Uterus (tissue), 4 donors: ENCODE results near the gene C1orf21. TPM values are rescaled to one million over a fixed set of nuclear protein-coding genes. Genes with fewer than 3 reads are reported as not detected.
"Not testable (repeated sequence)": the region's sequence is repeated elsewhere in the genome, so short reads cannot be mapped to it uniquely, and the experiment has no call there.

Experiments
- DNase-seq, 2 donors: peaks; one replicate each; pipeline ENCODE4 v3.0.0-alpha.2; 2019 to 2020
- H3K27ac ChIP-seq, 2 donors: fragments of 200-600 bp; sonication (generic); 1 replicate in 1 of 2; 2 replicates in 1 of 2; pipeline ENCODE4 v1.5.1; 2016 to 2018
- H3K27me3 ChIP-seq, 2 donors: fragments of 200-600 bp; sonication (generic); one replicate each; pipeline ENCODE4 v1.5.1; 2018 to 2019; ENCODE audit warnings: control low read depth in 1 of 2
- H3K36me3 ChIP-seq, 2 donors: fragments of 200-600 bp; sonication (generic); one replicate each; pipeline ENCODE4 v1.5.1; 2019; ENCODE audit warnings: control low read depth in 1 of 2
- H3K4me1 ChIP-seq, 2 donors: fragments of 200-600 bp; sonication (generic); one replicate each; pipeline ENCODE4 v1.5.1; 2018 to 2019; ENCODE audit warnings: control low read depth in 1 of 2
- H3K4me3 ChIP-seq, 2 donors: fragments of 200-600 bp; sonication (generic); 1 replicate in 1 of 2; 2 replicates in 1 of 2; pipeline ENCODE4 v1.5.1; 2018 to 2019; ENCODE audit warnings: mild to moderate bottlenecking in 1 of 2
- H3K9me3 ChIP-seq, 2 donors: fragments of 200-600 bp; sonication (generic); one replicate each; pipeline ENCODE4 v1.5.1; 2019; ENCODE audit warnings: control low read depth in 1 of 2
- CTCF ChIP-seq, 4 experiments: fragments of 200-600 bp in 2 of 4; fragments of 450-650 bp in 2 of 4; sonication (generic) in 2 of 4; IDR thresholded peaks; one replicate each; pipeline ENCODE4 v1.5.1; 2016 to 2019; ENCODE audit warnings: antibody characterized with exemption in 4 of 4, mild to moderate bottlenecking in 2 of 4, moderate library complexity in 1 of 4
- POLR2A ChIP-seq, 2 donors: fragments of 450-650 bp; IDR thresholded peaks; one replicate each; pipeline ENCODE4 v1.6.1; 2016; ENCODE audit warnings: antibody characterized with exemption in 2 of 2, mild to moderate bottlenecking in 1 of 2, moderate library complexity in 1 of 2
- intact Hi-C: fragments of 100-400 bp; cut with DNase I; formaldehyde crosslinking; loops from one replicate; pipeline ENCODE4 v1.15.1; 2023; ENCODE audit warnings: low total_unique reads
- total RNA-seq, 4 donors: library from RNA; depleted of rRNA in 3 of 4; stranded (reverse); fragments of >200 nt in 3 of 4; gene quantifications; one replicate each; pipeline versions ENCODE4 v1.1.0 to v1.2.4, GENCODE V29; 2014 to 2023
- donor health status: DM: yes; HTN: yes; CAD: no.

Gene C1orf21
- total RNA-seq, 4 donors from 2014 or later = 15.0 to 71.0 (median 44.5) TPM

GRCh38 chr1:184605941-184606340 is 219.1 kb downstream of the C1orf21 start:
- Histone ChIP-seq H3K4me1 (no peaks in the 10 kb centered on the region), H3K36me3 (no peaks in the 10 kb centered on the region), H3K9me3 (no peaks in the 10 kb centered on the region), H3K27ac (peak overlapping the region; percentile 65 to 71), H3K4me3 (no peak overlapping the region), H3K27me3 (no peaks in the 10 kb centered on the region)
- intact Hi-C loops = no loop called here
- no peak for TF ChIP-seq CTCF (IDR thresholded peaks at IDR 0.05)
- TF ChIP-seq POLR2A (IDR thresholded peaks at IDR 0.05) = no peak
- DNase-seq = no peak

GRCh38 chr1:184606786-184607185 is 220.0 kb downstream of the C1orf21 start:
- TF ChIP-seq POLR2A (IDR thresholded peaks at IDR 0.05) (no peak), CTCF (IDR thresholded peaks at IDR 0.05) (no peak)
- Histone ChIP-seq H3K9me3 (no peaks in the 10 kb centered on the region), H3K27ac (peak overlapping the region; percentile 65 to 71), H3K36me3 (no peaks in the 10 kb centered on the region), H3K4me3 (no peak overlapping the region), H3K4me1 (no peaks in the 10 kb centered on the region), H3K27me3 (no peaks in the 10 kb centered on the region)
- no peak for DNase-seq
- intact Hi-C loops = no loop called here

GRCh38 chr1:184608581-184608980 is 221.8 kb downstream of the C1orf21 start:
- Histone ChIP-seq H3K27ac (peak overlapping the region; percentile 84 to 90), H3K36me3 (no peaks in the 10 kb centered on the region), H3K27me3 (no peaks in the 10 kb centered on the region), H3K4me1 (no peaks in the 10 kb centered on the region), H3K4me3 (no peak overlapping the region), H3K9me3 (no peaks in the 10 kb centered on the region)
- TF ChIP-seq CTCF (IDR thresholded peaks at IDR 0.05) (no peak), POLR2A (IDR thresholded peaks at IDR 0.05) (no peak)
- intact Hi-C loops = no loop called here
- no peak for DNase-seq

DNA sequence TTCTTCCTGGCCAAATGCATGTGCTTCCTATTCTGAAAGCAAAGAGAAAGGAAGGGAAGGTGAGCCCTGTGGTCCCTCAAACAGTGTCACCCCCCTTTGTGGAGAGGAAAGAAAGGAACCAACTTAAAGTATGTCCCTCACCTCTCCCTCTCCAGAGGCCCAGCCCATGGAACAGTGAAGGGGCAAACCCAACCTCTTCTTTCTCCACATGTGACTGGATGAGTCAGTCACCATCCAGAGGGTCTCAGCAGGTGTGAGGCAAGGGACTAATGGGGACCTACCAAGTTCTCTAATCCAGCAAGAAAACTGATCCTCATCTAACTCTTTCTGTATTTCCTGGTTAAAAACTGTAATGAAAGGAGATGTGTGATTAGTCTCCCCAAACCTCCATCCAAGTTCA is 222.2 kb downstream of the C1orf21 start:
- Histone ChIP-seq H3K27ac (peak overlapping the region; percentile 84 to 90), H3K4me1 (no peaks in the 10 kb centered on the region), H3K36me3 (no peaks in the 10 kb centered on the region), H3K4me3 (no peak overlapping the region), H3K27me3 (no peaks in the 10 kb centered on the region), H3K9me3 (no peaks in the 10 kb centered on the region)
- intact Hi-C loops = no loop called here
- TF ChIP-seq CTCF (IDR thresholded peaks at IDR 0.05) (no peak), POLR2A (IDR thresholded peaks at IDR 0.05) (no peak)
- DNase-seq = no peak

DNA sequence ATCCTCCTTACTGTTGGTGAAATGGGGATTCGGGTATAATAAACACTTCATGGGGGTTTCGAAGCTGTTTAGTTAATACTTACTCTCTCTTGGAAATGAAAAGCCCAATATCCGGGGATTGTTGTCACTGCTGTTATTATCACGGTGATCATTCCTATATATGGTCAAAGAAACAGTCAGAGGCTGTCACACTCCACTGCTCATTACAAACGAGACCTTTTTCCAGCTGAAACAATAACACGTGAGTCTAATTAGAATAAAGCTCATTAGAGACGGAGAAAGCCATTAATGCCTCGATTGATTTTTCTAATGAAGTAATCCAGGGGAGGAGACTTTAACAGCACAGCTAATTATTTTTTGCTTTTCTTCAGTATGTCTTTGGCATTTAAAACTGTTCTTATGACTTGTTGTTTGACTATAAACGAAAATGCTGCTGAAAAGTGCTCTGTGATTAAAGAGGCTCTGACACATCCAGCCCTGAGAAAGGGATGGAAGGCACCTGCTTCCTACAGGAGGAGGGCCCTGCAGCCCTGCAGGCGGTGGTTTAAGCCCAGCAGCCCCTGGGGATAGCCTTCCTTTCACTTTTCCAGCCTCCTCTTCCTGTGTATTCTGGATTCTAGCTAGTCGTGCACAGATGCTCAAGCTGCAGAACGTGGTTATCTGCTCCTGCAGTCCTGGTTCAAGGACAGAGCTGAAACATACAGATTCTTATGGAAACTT is 224.2 kb downstream of the C1orf21 start:
- TF ChIP-seq POLR2A (IDR thresholded peaks at IDR 0.05) (no peak), CTCF (IDR thresholded peaks at IDR 0.05) (no peak)
- Histone ChIP-seq H3K4me1 (no peaks in the 10 kb centered on the region), H3K9me3 (no peaks in the 10 kb centered on the region), H3K27ac (peak overlapping the region; percentile 84 to 90), H3K36me3 (no peaks in the 10 kb centered on the region), H3K27me3 (no peaks in the 10 kb centered on the region), H3K4me3 (peak overlapping the region; percentile 1 to 17)
- intact Hi-C loops = no loop called here
- peak; percentile 59 to 79 for DNase-seq

DNA sequence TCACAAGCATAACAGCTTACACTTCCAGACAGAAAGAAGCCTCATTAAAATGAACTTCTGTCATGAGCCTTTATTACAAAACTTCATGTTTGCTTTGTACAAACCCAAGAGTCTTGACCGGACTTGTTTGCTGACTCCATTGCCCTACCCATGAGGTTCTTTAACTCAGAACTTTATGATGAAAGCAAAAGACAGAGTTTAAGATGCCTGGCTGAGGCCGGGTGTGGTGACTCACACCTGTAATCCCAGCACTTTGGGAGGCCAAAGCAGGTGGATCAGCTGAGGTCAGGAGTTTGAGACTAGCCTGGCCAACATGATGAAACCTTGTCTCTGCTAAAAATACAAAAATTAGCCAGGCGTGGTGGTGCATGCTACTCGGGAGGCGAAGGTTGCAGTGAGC is 225.4 kb downstream of the C1orf21 start:
- H3K9me3 ChIP-seq, H3K4me1 ChIP-seq, H3K27me3 ChIP-seq, H3K4me3 ChIP-seq, intact Hi-C loops, DNase-seq, H3K36me3 ChIP-seq: not testable (repeated sequence)
- H3K27ac ChIP-seq = peak overlapping the region; percentile 84 to 90
